ENCODE data around the gene HRH3. TPM values are rescaled to one million over a fixed set of nuclear protein-coding genes. Genes with fewer than 3 reads are reported as not detected.

The HRH3 gene
- total RNA-seq, 1 donor from 2014 or later: not detected

GRCh38 chr20:62220666-62221568, 839 bp upstream of the HRH3 start:
- Mint-ChIP-seq H3K27me3 (ENCODE audit: unreplicated experiment) (peaks cover 40% of the 10 kb centered on the region), H3K27ac (ENCODE audit: unreplicated experiment) (no peak overlapping the region), H3K36me3 (ENCODE audit: unreplicated experiment) (no peaks in the 10 kb centered on the region), H3K4me3 (ENCODE audit: unreplicated experiment) (no peak overlapping the region), H3K9me3 (ENCODE audit: unreplicated experiment) (no peaks in the 10 kb centered on the region), H3K4me1 (ENCODE audit: unreplicated experiment) (peaks cover 8% of the 10 kb centered on the region)
- no peak for TF ChIP-seq CTCF (IDR thresholded peaks at IDR 0.05)
- no peak for DNase-seq (ENCODE audit: extremely low spot score, unreplicated experiment)

- H3K27me3 Mint-ChIP-seq (ENCODE audit: unreplicated experiment): peaks cover 34% of the 10 kb centered on the region
- H3K9me3 Mint-ChIP-seq (ENCODE audit: unreplicated experiment): no peaks in the 10 kb centered on the region
- H3K27ac Mint-ChIP-seq (ENCODE audit: unreplicated experiment): no peak overlapping the region
- H3K4me1 Mint-ChIP-seq (ENCODE audit: unreplicated experiment): peaks cover 8% of the 10 kb centered on the region
- no peaks in the 10 kb centered on the region for H3K36me3 Mint-ChIP-seq (ENCODE audit: unreplicated experiment)
- no peak for TF ChIP-seq CTCF (IDR thresholded peaks at IDR 0.05)
- H3K4me3 Mint-ChIP-seq (ENCODE audit: unreplicated experiment): peak overlapping the region; percentile 26
- DNase-seq (ENCODE audit: extremely low spot score, unreplicated experiment): no peak
Observed at GRCh38 chr20:62219101-62219991, 732 bp downstream of the HRH3 start.

GRCh38 chr20:62217913-62218773, 1.9 kb downstream of the HRH3 start:
- H3K4me3 Mint-ChIP-seq (ENCODE audit: unreplicated experiment): peak overlapping the region; percentile 18
- DNase-seq (ENCODE audit: extremely low spot score, unreplicated experiment): no peak
- no peak for TF ChIP-seq CTCF (IDR thresholded peaks at IDR 0.05)
- no peaks in the 10 kb centered on the region for H3K9me3 Mint-ChIP-seq (ENCODE audit: unreplicated experiment)
- no peaks in the 10 kb centered on the region for H3K36me3 Mint-ChIP-seq (ENCODE audit: unreplicated experiment)
- H3K27me3 Mint-ChIP-seq (ENCODE audit: unreplicated experiment): peaks cover 31% of the 10 kb centered on the region
- peaks cover 8% of the 10 kb centered on the region for H3K4me1 Mint-ChIP-seq (ENCODE audit: unreplicated experiment)
- no peak overlapping the region for H3K27ac Mint-ChIP-seq (ENCODE audit: unreplicated experiment)

- no peaks in the 10 kb centered on the region for H3K36me3 Mint-ChIP-seq (ENCODE audit: unreplicated experiment)
- H3K27me3 Mint-ChIP-seq (ENCODE audit: unreplicated experiment): peaks cover 29% of the 10 kb centered on the region
- H3K4me3 Mint-ChIP-seq (ENCODE audit: unreplicated experiment): no peak overlapping the region
- no peak for TF ChIP-seq CTCF (IDR thresholded peaks at IDR 0.05)
- DNase-seq (ENCODE audit: extremely low spot score, unreplicated experiment): no peak
- H3K4me1 Mint-ChIP-seq (ENCODE audit: unreplicated experiment): peaks cover 8% of the 10 kb centered on the region
- H3K27ac Mint-ChIP-seq (ENCODE audit: unreplicated experiment): no peak overlapping the region
- no peaks in the 10 kb centered on the region for H3K9me3 Mint-ChIP-seq (ENCODE audit: unreplicated experiment)
Observed at GRCh38 chr20:62216636-62217566, 3.2 kb downstream of the HRH3 start.
